ENCODE data around the gene UVSSA. TPM values are rescaled to one million over a fixed set of nuclear protein-coding genes. Genes with fewer than 3 reads are reported as not detected.

The UVSSA gene
- total and polyA plus RNA-seq, 9 of the 15 experiments (the other 6 are each of a cell fraction or from before 2014, with no cell fraction given): 0.21 to 14.6 (median 3.3) TPM

DNA sequence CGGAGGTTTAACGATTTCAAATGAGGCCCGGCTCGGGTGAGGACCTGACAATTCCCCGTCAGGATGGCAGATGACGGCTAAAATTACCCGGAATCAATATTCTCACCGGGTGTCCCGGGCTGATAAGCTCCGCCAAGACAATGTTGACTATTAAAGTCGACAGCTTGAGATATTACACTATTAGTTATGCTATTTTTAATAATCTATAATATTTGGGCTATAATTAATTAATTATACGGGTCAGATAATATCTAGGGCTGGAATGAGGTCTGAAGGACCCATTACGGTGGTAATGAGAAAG, 68.6 kb downstream of the UVSSA start (continued):
- TF ChIP-seq MECOM (CRISPR knock-in tag; IDR thresholded peaks at IDR 0.05) (peak; percentile 59; the same call in 1 of the 2 replicates), NRF1 (conservative IDR thresholded peaks at IDR 0.05 in 1 of 2, IDR thresholded peaks at IDR 0.05 in 1 of 2) (0 out of 4 replicates have a peak, but pooled peaks of 1 of the 2 experiments have one; percentile 1), TCF3 (CRISPR knock-in tag; IDR thresholded peaks at IDR 0.05) (peak; percentile 79), TAL1 (IDR thresholded peaks at IDR 0.05) (peak; percentile 73), BCL6 (CRISPR knock-in tag; IDR thresholded peaks at IDR 0.05) (no peak), SMARCA4 (IDR thresholded peaks at IDR 0.05) (peak; percentile 63), SMAD1 (IDR thresholded peaks at IDR 0.05; ENCODE audit: low read depth, low read length, partially characterized antibody) (peak; percentile 29), LEF1 (IDR thresholded peaks at IDR 0.05) (peak; percentile 54), TEAD4 (IDR thresholded peaks at IDR 0.05; ENCODE audit: low read length) (0 out of 2 replicates have a peak, but pooled peaks have one; percentile 59), TEAD4 (CRISPR knock-in tag; IDR thresholded peaks at IDR 0.05; ENCODE audit: borderline replicate concordance) (no peak), MTA2 (IDR thresholded peaks at IDR 0.05; ENCODE audit: low read depth) (peak; percentile 42; the same call in 1 of the 2 replicates), HIVEP1 (CRISPR knock-in tag; IDR thresholded peaks at IDR 0.05) (no peak), KDM1A (IDR thresholded peaks at IDR 0.05) (0 out of 4 replicates have a peak, but pooled peaks of 1 of the 2 experiments have one; percentile 8), DPF2 (IDR thresholded peaks at IDR 0.05) (peak; percentile 59; the same call in 1 of the 2 replicates), EGR1 (conservative IDR thresholded peaks at IDR 0.05) (no peak), EP300 (IDR thresholded peaks at IDR 0.05; ENCODE audit: low read length) (peak; percentile 49; the same call in 1 of the 2 replicates), NFATC3 (IDR thresholded peaks at IDR 0.05) (no peak)
- TF ChIP-seq, protein P1, sequence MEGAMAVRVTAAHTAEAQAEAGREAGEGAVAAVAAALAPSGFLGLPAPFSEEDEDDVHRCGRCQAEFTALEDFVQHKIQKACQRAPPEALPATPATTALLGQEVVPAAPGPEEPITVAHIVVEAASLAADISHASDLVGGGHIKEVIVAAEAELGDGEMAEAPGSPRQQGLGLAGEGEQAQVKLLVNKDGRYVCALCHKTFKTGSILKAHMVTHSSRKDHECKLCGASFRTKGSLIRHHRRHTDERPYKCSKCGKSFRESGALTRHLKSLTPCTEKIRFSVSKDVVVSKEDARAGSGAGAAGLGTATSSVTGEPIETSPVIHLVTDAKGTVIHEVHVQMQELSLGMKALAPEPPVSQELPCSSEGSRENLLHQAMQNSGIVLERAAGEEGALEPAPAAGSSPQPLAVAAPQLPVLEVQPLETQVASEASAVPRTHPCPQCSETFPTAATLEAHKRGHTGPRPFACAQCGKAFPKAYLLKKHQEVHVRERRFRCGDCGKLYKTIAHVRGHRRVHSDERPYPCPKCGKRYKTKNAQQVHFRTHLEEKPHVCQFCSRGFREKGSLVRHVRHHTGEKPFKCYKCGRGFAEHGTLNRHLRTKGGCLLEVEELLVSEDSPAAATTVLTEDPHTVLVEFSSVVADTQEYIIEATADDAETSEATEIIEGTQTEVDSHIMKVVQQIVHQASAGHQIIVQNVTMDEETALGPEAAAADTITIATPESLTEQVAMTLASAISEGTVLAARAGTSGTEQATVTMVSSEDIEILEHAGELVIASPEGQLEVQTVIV (CRISPR knock-in tag; IDR thresholded peaks at IDR 0.05; ENCODE audit: borderline replicate concordance): no peak
- TF ChIP-seq, protein P2, sequence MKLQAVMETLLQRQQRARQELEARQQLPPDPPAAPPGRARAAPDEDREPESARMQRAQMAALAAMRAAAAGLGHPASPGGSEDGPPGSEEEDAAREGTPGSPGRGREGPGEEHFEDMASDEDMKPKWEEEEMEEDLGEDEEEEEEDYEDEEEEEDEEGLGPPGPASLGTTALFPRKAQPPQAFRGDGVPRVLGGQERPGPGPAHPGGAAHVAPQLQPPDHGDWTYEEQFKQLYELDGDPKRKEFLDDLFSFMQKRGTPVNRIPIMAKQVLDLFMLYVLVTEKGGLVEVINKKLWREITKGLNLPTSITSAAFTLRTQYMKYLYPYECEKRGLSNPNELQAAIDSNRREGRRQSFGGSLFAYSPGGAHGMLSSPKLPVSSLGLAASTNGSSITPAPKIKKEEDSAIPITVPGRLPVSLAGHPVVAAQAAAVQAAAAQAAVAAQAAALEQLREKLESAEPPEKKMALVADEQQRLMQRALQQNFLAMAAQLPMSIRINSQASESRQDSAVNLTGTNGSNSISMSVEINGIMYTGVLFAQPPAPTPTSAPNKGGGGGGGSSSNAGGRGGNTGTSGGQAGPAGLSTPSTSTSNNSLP (IDR thresholded peaks at IDR 0.05; ENCODE audit: borderline replicate concordance, low read depth, low read length): no peak
- TF ChIP-seq, protein P3, sequence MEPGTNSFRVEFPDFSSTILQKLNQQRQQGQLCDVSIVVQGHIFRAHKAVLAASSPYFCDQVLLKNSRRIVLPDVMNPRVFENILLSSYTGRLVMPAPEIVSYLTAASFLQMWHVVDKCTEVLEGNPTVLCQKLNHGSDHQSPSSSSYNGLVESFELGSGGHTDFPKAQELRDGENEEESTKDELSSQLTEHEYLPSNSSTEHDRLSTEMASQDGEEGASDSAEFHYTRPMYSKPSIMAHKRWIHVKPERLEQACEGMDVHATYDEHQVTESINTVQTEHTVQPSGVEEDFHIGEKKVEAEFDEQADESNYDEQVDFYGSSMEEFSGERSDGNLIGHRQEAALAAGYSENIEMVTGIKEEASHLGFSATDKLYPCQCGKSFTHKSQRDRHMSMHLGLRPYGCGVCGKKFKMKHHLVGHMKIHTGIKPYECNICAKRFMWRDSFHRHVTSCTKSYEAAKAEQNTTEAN (CRISPR knock-in tag; IDR thresholded peaks at IDR 0.05): no peak

Data from K562 (cell line).